ENCODE measurements around the gene SETD1B.

DNA sequence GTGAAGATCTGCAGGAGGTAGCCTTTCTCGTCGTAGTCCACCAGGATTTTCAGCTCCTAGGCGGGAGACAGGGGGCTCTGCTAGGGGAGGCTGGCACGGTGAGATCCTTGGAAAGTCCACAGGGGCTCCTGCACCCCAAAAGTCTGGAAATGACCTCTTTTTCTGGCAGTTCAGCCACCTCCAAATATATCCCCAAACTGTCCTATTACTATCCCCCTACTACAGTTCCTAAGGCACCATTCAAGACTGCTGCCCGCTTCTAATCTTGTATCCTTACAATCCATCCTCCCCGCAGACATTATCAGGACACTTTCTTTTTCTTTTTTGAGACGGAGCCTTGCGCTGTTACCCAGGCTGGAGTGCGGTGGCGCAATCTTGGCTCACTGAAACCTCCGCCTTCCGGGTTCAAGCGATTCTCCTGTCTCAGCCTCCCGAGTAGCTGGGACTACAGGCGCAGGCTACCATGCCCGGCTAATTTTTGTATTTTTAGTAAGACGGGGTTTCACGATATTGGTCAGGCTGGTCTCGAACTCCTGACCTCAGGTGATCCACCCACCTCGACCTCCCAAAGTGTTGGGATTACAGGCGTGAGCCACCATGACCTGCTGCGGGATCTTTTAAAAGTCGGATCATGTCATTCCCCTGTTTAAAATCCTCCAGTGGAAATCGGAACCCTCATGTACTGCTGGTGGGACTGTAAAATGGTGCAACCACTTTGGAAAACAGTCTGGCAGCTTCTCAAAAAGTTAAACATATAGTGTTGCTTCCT is 36.4 kb downstream of the SETD1B start:
- TF ChIP-seq CTCF (IDR thresholded peaks at IDR 0.05) (no peak), EP300 (IDR thresholded peaks at IDR 0.05) (no peak), POLR2A (IDR thresholded peaks at IDR 0.05; ENCODE audit: low read depth) (no peak)
